ENCODE data around the gene MOBP.

Gene MOBP

DNA sequence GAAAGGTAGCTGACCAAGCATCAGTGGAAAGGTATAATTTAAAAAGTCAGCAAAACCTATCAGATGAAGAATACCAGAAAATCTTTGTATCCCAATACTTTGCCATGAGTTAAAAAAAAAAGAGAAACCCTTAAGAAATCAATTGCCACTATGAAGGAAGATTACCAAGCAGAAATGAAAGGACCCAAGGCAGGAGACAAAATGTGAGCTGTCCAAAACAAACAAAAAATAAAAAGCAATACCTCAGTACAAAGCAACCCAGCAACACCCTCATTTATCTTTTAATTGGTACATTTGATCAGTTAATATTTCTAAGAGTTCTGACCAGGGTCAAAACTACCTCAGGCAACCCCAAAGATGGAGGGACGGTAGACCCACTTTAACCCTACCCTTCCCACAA lies 65.3 kb downstream of the MOBP start:
- DNase-seq (ENCODE audit: low read depth in 2 of 2) = no peak
- TF ChIP-seq, protein P1, sequence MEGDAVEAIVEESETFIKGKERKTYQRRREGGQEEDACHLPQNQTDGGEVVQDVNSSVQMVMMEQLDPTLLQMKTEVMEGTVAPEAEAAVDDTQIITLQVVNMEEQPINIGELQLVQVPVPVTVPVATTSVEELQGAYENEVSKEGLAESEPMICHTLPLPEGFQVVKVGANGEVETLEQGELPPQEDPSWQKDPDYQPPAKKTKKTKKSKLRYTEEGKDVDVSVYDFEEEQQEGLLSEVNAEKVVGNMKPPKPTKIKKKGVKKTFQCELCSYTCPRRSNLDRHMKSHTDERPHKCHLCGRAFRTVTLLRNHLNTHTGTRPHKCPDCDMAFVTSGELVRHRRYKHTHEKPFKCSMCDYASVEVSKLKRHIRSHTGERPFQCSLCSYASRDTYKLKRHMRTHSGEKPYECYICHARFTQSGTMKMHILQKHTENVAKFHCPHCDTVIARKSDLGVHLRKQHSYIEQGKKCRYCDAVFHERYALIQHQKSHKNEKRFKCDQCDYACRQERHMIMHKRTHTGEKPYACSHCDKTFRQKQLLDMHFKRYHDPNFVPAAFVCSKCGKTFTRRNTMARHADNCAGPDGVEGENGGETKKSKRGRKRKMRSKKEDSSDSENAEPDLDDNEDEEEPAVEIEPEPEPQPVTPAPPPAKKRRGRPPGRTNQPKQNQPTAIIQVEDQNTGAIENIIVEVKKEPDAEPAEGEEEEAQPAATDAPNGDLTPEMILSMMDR (IDR thresholded peaks at IDR 0.05; ENCODE audit: low read depth, low read length) = no peak
- H3K4me3 ChIP-seq (replicated peaks in 1 of 2; ENCODE audit: low read depth in 2 of 2, low read length in 2 of 2) = no peak overlapping the region

DNA sequence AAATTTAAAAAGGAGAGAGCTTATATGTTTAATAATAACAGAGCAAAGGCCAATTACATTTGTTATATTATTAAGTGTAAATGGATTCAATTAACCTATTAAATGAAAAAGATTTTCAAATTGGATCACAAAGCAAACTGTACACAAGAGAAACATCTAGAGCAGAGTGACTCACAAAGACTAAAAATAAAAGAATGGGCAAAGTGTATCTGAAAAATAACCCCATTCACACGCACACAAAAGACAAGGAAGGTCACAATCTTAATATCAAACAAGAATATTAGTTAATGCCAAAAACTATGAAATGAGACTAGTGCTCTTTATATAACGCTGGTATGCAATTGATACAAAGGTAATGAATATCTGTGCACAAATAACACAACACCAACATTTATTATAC lies 65.7 kb downstream of the MOBP start:
- no peak overlapping the region for H3K4me3 ChIP-seq (replicated peaks in 1 of 2; ENCODE audit: low read depth in 2 of 2, low read length in 2 of 2)
- TF ChIP-seq, protein P1 (IDR thresholded peaks at IDR 0.05; ENCODE audit: low read depth, low read length) = no peak
- DNase-seq (ENCODE audit: low read depth in 2 of 2) = no peak

DNA sequence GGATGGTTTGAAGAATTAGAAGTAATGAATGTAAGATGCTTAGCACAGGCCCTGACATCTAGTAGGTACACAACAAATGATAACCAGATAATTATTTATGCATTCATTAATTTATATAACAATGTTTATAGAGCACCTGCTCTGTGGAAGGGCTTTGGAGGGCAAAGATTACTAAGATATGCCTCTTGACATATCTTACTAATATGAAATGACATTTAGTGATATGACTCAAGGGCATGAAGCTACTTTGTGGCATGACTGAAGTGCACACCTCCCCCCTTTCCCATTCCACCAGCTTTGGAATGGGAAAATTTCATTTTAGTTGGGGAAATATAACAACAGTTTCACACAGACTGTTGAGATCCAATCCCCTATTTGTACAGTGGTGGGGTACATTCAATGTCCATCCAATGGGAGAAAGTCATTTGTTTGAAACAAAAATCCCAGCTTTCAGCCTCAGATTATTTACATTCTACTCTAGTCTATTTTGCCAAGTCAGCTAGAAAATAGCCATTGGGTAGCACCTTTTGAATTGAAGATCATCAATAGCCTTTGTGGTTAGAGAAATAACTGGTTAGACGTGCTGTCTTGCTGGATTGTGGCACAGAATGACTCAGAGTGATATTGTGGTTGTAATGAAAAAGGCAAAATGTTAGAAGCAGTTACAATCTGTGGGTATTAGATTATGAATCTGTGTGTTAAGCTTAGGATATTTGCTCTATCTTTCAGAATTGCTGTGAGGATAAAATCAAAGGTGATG lies 72.9 kb downstream of the MOBP start:
- H3K4me3 ChIP-seq (replicated peaks in 1 of 2; ENCODE audit: low read depth in 2 of 2, low read length in 2 of 2) = no peak overlapping the region
- TF ChIP-seq, protein P1 (IDR thresholded peaks at IDR 0.05; ENCODE audit: low read depth, low read length) = no peak
- no peak for DNase-seq (ENCODE audit: low read depth in 2 of 2)

DNA sequence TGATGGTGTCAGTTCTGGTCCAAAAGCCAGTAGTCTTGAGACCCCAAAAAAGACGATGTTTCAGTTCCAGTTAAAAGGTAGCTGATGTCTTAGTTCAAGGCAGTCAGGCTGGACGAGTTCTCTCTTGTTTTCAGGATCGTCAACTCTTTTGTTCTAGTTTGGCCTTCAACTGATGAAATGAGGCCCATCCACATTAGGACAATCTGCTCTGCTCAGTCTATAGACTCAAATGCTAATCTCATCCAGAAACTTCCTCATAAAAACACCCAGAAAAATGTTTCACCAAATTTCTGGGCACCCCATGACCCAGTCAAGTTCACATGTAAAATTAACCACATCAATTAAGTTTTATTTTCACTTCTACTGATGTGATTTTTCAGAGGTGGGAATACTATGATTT lies 74.0 kb downstream of the MOBP start:
- TF ChIP-seq, protein P1 (IDR thresholded peaks at IDR 0.05; ENCODE audit: low read depth, low read length) = no peak
- H3K4me3 ChIP-seq (replicated peaks in 1 of 2; ENCODE audit: low read depth in 2 of 2, low read length in 2 of 2) = no peak overlapping the region
- DNase-seq (ENCODE audit: low read depth in 2 of 2) = no peak

DNA sequence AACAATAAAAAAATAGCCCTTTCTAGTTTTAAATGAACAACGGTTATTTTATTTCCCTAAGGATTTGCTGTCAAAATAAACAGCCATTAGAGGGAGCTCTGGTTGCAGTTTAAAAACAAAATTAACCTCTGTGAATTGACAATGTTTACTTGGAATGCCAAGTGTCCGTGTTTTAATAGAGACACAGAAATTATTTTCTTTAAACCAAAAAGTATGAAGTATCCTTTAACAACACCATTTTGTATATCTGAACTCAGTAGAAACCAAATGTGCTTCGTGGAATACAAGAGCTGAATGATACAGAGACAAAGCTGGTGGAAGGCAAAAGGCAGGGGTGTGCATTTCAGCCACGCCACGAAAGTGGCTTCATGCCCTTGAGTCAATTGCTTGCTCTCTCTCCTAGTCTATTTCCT lies 74.4 kb downstream of the MOBP start:
- TF ChIP-seq, protein P1 (IDR thresholded peaks at IDR 0.05; ENCODE audit: low read depth, low read length) = peak; percentile 54
- no peak overlapping the region for H3K4me3 ChIP-seq (replicated peaks in 1 of 2; ENCODE audit: low read depth in 2 of 2, low read length in 2 of 2)
- peak; percentile 48 to 58 for DNase-seq (ENCODE audit: low read depth in 2 of 2)

DNA sequence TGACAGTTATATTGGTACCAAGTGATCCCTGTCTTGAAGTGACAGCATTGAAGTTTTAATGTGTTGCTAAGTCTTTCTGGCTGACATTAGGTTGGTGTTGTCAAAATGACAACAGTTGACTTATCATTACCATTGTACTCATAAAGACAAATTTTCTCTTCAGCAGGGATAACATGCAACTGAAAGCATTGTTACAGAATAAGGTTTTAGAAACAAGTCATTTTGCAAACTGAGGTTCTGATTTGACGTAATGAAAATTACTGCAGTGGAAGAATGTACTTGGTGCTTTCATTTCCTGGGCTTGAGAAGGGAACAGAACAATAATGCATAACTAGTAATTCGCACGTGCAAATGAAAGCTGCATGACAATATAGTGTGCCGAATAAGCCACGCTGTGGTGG lies 75.1 kb downstream of the MOBP start:
- H3K4me3 ChIP-seq (replicated peaks in 1 of 2; ENCODE audit: low read depth in 2 of 2, low read length in 2 of 2) = no peak overlapping the region
- TF ChIP-seq, protein P1 (IDR thresholded peaks at IDR 0.05; ENCODE audit: low read depth, low read length) = no peak
- no peak for DNase-seq (ENCODE audit: low read depth in 2 of 2)

DNA sequence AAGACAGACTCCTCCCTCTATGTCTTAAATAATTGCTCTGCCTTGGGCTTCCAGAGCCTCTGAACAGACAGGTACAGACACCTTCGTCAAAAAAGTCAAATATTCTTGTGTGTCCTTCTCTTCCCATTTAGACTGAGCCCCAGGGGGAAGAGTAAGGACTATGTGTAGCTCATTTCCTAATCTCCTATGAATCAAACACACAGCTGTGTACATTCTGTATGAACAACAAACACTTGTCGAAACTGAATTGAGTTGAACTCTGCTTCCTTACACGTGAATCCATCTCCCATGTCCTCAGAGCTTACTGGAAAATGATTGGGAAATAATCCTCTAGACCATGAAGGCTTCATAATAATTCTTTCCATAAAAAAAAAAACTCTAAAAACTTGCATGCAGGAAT lies 80.8 kb downstream of the MOBP start:
- DNase-seq (ENCODE audit: low read depth in 2 of 2) = peak; percentile 51 to 76
- H3K4me3 ChIP-seq (replicated peaks in 1 of 2; ENCODE audit: low read depth in 2 of 2, low read length in 2 of 2) = no peak overlapping the region
- TF ChIP-seq, protein P1 (IDR thresholded peaks at IDR 0.05; ENCODE audit: low read depth, low read length) = no peak
